ENCODE data around the gene RALY.
"Not testable (repeated sequence)": the region's sequence is repeated elsewhere in the genome, so short reads cannot be mapped to it uniquely, and the experiment has no call there.

- not testable (repeated sequence) for TF ChIP-seq POLR2AphosphoS5 (IDR thresholded peaks at IDR 0.05; ENCODE audit: low read depth, low read length); CTCF (IDR thresholded peaks at IDR 0.05); REST (IDR thresholded peaks at IDR 0.05; ENCODE audit: insufficient read depth in 1 of 2, low read depth in 2 of 2, low read length in 1 of 2); SIN3A (IDR thresholded peaks at IDR 0.05; ENCODE audit: borderline replicate concordance, insufficient read depth, low read depth, low read length); TCF7L2 (IDR thresholded peaks at IDR 0.05; ENCODE audit: low read depth, low read length)
Observed at GRCh38 chr20:34132943-34133342, 139.2 kb downstream of the RALY start.
